HG03139 (cell line): Measurements from ENCODE around the gene PKMYT1.

ENCODE experiments used
- ATAC-seq: cut with Tn5 transposase; IDR thresholded peaks from one replicate; pipeline ENCODE4 v1.9.1; 2021; ENCODE audit not compliant: unreplicated experiment

The PKMYT1 gene

DNA sequence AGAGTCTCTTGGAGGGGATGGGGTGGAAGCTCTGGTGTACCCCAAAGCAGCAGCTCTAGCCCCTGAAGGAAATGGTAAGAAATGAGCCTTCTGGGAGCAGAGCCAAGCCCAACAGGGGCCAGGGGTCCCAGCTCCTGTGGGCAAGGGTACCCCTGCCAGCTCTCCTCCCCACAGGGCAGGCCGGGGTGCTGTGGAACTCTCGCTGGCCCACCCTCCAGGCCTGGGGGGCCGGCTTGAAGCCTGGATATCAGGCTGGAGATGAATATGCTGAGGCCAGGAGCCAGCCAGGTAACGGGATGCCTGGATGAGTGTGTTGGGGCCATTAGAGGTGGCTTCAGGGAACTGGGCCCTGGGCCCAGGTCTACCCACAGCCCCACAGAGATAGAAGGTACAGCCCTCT lies 20.3 kb upstream of the PKMYT1 start:
- no peak for ATAC-seq

DNA sequence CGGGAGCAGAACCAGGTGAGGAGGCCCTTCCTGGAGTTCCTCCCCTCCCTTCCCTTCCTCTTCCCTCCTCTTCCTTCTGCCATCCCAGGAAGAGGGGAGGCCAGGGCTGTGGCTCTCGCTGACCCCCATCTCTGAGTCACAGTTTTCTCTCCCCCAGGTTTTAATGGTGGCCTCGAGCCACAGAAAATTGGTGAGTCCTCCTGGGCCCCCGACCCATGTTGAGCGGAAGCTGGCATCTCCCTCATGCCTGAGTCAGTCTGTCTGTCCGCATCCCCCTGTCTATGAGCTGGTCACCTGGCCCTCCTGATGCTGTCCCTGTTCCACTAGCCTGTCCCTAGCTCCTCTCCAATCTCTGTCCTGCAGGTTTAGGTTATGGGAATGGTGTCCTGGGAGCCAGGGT lies 19.7 kb upstream of the PKMYT1 start:
- no peak for ATAC-seq

GRCh38 chr16:2996298-2996697 lies 16.1 kb upstream of the PKMYT1 start:
- ATAC-seq, result no peak

- no peak for ATAC-seq
Observed at GRCh38 chr16:2992383-2993081, 12.3 kb upstream of the PKMYT1 start.

- ATAC-seq, result no peak
Observed at GRCh38 chr16:2991566-2992261, 11.5 kb upstream of the PKMYT1 start.

DNA sequence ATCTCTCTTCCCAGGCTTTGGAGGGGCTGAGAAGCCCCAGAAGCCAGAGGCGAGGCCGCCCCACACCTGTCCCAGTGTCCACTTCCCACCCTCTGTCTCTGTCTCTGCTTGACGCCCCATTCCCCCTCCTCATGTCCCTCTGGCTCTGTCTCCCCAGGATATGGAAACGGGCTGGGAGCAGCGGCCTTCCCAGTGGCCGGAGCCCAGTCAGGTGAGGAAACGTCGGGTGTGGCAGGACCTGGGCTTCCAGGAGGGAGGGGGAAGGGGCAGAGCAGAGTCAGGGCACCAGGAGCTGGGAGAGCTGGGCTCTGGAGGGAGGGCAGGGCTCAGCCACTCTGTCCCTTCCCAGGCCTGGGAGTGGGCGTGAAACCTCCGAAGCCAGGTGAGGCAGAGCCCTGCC lies 10.6 kb upstream of the PKMYT1 start:
- no peak for ATAC-seq

DNA sequence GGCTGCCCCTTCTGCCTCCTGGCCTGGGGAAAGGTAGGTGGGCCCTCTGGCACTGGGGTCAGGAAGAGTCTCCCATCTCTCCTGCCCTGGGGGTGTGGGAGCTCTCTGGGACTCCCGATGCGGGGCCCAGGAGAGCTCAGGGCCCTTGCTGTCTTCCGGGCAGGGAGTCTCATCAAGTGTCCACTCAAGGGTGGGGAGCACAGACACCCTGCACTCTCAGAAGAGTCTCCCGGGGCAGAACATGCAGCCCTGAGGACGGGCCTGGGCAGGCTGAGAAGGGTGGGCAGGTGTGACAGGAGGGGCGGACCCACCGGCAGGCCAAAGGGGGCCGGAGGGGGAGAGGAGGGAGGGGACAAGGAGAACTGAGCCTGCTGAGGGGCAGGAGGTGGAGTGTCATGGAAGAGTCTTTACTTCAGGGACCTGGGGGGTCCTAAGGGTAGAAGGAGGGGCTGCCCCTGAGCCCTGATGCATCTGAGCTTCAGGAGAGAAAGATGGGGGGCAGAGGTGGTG lies 8.4 kb upstream of the PKMYT1 start:
- ATAC-seq, result no peak

GRCh38 chr16:2987833-2988232 lies 7.6 kb upstream of the PKMYT1 start:
- no peak for ATAC-seq

DNA sequence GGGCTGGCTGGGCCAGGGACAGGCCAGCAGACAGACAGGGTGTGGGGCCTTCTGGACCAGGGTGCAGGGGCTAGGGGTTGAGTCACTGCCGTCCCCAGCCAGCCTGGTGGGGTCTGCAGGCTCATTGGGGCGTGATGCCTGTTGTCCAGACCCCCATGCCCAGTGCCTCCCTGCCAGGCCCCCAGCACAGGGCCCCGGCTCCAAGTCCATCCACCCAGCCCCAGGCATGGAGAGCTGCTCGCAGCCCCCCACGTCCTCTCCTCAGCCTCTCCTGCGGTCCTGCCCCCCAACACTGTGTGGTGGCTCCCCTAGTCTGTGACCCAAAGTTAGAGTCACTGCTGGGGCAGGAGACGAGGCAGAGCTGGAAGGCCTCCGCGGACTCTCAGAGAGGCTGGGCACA lies 7.0 kb upstream of the PKMYT1 start:
- no peak for ATAC-seq

- ATAC-seq, result no peak
Observed at GRCh38 chr16:2986623-2987188, 6.5 kb upstream of the PKMYT1 start.

DNA sequence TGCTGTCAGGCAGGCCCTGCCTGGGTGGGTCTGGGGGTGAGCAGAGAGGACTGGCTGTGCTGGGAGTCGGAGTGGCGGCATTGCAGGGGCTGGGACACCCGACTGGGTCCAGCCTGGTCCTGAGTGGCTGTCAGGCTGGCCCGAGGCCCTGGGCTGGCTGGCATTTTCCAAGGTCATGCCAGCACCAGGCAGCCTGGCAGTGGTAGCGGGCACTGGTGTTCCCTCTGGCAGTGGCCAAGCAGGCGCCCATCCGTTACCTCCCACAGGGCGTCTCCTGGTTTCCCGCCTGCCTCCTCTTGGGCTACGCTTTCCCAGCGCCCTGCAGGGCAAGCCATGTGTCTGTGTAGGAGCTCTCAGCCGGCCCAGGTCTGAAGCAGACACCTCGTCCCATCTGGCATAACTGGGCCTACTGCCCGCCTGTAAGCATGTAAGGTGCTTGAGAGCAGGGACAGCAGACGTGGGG lies 5.7 kb upstream of the PKMYT1 start:
- ATAC-seq, result no peak

DNA sequence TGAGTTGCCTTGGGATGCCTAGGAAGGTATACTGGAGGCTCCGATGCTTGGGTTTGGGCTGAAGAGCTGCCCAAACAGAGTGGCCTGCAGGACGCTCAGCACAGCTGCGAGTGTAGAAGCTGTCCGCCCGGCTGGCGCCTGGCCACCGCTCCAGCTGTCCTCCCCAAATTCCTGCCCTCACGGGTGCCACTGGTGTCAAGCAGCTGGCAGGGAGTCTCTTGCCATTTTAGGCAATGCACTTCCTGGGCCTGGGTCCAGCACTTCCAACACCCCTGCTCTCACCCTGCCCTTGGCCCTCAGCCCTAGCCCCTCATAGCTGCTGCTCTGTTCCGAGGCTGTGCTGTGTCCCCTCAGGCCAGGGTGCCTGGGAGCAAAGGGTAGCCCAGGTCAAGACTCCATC lies 5.2 kb upstream of the PKMYT1 start:
- no peak for ATAC-seq

GRCh38 chr16:2983706-2984136 lies 3.5 kb upstream of the PKMYT1 start:
- ATAC-seq, result no peak

- ATAC-seq, result no peak
Observed at GRCh38 chr16:2982402-2982801, 2.2 kb upstream of the PKMYT1 start.

- ATAC-seq, result no peak
Observed at GRCh38 chr16:2981899-2982250, 1.6 kb upstream of the PKMYT1 start.

- ATAC-seq, result no peak
Observed at GRCh38 chr16:2981177-2981898, 1.1 kb upstream of the PKMYT1 start.

- ATAC-seq, result no peak
Observed at GRCh38 chr16:2979669-2980226, 498 bp downstream of the PKMYT1 start.

DNA sequence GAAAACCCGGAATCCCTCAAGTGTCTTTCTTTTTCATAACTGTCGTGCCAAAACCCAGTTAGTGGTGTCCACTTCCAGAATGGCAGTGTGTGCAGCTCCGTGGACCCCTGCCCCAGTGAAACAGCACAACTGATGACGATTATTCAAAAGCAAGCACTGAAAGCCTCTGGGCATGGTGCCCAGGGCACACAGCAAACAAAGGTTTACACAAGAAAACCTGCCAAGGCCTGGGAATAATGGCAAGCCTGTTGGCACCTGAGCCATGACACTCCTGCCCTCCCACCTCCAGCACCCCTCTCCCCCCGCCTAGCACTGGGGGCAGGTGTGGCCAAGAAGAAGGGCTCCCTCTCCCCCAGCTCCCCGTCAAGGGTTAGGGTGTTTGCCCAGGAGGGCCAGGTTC lies 2.8 kb downstream of the PKMYT1 start:
- no peak for ATAC-seq

DNA sequence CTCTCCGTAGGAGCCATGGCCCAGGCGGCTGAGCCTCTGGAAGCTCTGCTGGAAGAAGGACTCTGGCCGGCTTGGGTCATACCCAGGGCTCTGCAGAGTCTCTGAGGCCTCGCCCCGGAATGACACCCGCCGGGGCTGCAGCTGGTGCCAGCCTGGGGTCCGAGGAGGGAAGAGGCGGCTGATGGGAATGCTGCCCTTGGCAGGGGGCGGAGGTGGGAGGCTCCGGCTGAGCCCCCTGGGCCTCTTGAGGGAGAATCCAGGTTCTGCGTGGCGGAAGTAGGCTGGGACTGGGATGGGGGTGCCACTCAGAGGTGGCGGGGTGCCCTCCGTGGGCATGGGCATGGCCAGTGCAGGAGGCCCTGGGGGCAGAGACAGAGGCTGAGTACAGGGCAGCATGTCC lies 3.6 kb downstream of the PKMYT1 start:
- no peak for ATAC-seq

GRCh38 chr16:2976201-2976600 lies 4.0 kb downstream of the PKMYT1 start:
- ATAC-seq, result no peak

DNA sequence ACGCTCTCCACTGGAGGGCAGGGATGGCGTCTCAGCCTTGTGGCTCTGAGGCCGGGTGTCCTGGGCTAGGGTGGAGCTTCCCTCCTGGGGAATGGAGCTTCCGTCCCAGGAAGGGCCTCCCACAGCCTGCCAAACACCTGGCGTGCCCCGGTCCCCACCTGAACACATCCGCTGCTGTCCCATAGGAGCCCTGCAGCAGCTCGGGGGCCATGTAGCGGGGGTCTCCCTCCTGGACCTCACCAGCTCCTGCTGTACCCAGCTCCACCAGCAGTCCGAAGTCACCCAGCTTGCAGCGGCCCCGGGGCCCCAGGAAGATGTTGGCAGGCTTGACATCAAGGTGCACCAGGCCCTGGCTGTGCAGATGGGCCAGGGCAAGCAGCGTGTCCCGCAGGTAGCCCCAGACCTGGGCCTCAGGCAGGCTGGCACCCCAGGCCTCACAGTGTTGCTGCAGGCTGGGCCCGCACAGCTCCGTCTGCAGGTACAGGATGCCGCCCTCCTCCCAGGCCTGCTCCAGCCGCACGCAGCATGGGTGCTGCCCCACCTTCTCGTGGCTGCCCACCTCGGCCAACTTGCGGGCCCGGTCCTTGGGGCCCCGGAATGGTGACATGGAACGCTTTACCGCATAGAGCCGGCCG lies 5.0 kb downstream of the PKMYT1 start:
- no peak for ATAC-seq
